ENCODE measurements around the gene PTGES2. TPM values are rescaled to one million over a fixed set of nuclear protein-coding genes. Genes with fewer than 3 reads are reported as not detected.

PTGES2 gene
- total RNA-seq, 2 donors from 2014 or later = 111 to 155 TPM

GRCh38 chr9:128155736-128156500, 28.4 kb upstream of the PTGES2 start:
- ATAC-seq = no peak
- intact Hi-C loops (cut with DNase I) = no loop called here
- peak; percentile 5 for DNase-seq

DNA sequence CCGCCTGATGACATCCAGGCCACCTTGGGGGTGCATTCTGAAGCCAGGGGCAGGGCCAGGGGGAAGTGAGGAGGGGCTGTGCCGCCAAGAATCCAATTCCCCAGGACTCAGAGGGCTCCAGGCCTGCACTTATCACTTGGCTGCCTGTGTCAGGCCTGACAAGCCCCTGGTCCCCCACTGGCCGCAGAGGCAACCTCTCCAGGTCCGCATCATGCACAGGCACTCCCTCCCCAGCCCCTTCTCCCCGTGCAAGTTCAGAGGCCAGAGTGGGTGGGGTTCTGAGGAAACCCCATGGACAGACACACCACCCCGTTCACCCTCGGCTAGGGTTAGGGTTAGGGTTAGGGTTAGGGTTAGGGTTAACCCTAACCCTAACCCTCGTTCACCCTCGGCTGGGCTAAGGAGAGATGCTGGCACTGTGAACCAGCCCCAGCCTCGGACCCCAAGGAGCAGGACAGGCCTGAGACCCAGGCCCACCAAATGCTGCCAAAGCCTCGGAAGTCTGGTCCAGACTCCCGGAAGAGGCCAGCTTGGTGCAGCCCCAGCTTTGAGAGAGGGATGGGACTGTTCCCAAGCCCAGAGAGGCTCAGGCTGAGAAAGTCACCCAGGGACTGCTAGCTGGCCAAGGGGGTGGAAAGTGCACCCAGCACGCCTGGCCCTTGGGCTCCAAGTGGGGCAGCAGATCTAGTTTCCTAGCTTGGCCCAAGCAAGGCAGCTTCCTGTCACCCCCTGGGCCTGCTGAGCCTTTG, 26.6 kb upstream of the PTGES2 start:
- intact Hi-C loops (cut with DNase I) = no loop called here
- peak; percentile 17 for DNase-seq
- no peak for ATAC-seq

DNA sequence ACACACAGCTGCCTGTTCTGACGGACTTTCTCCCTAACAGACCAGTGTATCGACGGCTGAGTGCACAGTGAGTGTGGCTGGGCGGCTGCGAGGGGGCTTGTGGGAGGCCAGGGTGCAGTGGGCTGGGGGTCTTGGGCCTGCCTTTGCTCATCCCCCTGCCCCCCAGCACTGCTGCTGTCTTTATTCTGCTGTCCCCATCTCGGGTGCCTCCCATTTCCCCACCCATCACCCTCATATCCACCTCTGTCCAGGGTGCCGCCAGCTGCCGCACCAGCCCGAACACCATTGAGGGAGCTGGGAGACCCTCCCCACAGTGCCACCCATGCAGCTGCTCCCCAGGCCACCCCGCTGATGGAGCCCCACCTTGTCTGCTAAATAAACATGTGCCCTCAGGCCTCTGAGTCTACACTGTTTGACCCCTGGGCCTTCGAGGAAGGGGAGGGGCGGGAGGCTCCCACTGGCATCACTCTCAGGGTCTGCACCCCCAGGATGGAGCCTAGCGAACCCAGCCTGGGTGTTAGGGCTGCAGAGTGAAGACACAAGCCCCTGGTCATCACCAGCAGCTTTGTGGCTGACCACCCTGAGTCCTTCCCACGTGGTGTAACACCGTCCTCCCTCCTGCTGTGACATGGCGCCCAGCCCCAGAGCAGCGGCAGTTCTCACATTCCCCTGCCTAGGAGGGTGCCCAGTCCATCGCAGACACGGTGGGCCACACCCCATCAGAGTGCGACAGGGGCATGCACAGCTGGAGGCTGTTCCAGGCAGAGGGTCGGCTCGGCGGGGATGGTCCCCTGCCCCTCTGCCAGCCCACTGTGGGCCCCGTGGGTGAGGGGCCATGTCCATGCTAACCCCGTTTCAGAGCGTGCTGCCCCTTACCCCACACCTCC, 25.8 kb upstream of the PTGES2 start:
- DNase-seq = peak; percentile 17
- no peak for ATAC-seq
- intact Hi-C loops (cut with DNase I) = no loop called here

DNA sequence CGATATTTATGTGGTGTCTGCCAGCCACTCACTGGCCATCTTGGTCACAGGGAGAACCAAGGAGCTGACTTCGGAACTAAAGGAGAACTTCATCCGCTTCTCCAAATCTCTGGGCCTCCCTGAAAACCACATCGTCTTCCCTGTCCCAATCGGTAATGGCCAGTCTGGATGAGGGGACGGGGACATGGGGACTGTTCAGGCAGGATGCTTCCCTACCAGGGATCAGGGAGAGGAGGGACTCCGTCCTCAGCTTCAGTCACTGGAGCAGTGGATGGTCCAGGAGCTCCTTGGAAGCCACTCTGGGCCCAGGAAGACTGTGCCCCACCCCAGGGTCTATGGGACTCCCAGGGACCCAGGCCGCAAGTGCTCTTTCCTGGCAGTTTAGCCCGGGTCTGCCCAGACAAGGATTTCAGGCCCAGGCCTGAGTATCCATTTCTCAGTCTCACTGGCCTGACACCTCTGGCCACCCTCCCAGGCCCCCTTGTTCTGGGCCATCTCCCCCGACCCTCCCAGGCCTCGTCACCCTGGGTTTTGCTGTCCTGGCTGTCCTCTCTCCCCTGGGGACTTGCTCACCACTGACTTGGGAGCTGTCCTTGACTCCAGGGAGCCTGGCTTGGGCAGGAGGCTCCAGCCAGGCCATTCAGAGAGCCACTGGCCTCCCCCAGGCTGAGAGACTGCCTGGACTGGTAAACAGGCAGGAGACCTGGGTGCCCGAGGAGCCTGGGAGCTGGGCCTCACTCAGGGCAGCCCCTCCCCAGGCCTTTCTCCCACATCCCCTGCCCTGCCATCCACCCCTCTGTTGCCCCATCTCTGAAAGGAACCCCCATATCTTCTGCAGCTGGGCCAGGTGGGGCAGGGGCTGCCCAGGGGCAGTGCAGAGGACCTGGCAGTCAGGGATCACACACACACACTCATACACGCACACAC, 24.9 kb upstream of the PTGES2 start:
- no peak for ATAC-seq
- intact Hi-C loops (cut with DNase I) = no loop called here
- peak; percentile 12 for DNase-seq

DNA sequence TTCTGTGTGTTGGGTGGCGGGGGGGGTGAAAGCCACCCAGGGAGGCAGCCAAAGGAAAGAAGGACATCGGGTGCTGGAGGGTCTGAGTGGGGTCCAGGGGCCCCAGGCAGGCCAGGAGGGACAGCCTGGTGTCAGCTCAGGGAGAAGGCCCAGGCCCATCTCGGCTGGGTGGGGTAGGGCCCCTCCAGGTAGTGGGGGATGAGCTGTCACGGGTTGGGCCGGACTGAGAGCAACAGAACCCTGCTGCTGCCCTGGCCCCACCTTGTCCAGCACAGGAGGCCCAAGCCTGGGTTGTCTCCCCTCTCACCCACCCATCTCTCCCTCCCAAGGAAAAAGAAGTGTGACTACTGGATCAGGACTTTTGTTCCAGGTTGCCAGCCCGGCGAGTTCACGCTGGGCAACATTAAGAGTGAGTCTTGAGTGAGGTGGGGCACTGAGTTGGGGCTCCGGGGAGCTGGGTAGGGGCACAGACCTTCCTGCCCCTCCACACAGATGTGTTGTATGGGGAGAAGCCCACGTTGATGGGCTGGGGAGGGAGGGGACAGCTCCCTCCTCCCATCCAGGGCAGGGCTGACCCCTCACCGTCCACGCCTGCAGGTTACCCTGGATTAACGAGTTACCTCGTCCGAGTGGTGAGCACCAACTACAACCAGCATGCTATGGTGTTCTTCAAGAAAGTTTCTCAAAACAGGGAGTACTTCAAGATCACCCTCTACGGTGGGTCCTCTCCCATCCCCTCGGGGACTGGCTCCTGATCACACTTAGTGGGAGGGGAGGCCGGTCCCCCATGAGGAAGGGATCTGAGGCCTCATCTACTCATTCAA, 24.0 kb upstream of the PTGES2 start:
- ATAC-seq = no peak
- intact Hi-C loops (cut with DNase I) = no loop called here
- DNase-seq = peak; percentile 16

DNA sequence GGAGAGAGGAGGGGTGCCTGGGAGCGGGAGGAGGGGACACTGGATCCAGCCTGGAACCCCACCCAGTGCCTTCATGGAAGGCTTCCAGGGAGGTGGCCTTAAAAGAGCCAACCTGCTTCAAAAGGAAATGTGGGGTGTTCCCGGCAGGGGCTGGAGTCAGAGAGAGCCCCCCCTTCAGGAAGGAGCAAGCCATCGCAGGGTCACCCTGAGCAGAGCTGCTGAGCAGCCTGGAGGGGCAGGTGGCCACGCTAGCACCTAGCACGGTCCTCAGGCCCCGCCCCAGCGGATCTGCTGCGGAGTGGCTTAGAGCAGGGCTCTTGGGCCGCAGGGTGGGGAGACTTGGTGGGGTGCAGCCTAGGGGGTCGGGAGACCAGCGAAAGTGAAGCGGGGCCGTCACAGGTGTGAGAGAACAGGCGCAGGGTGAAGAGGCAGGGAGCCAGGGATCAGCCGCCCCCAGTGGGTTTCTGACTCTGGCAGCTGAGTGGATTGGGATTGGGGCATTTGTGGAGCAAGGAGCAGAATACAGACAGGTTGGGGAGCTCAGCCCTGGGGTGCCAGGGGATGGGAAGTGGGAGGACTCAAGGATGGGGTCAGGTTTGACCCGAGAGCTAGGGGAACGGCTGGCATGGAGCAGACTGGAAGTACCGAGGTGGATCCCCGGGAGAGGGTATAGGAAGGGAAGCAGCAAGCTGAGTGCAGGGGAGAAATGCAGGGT, 23.2 kb upstream of the PTGES2 start:
- intact Hi-C loops (cut with DNase I) = no loop called here
- ATAC-seq (peak in 1 of 2 donors; percentile 4), DNase-seq (peak; percentile 20)

- intact Hi-C loops (cut with DNase I) = no loop called here
- peak; percentile 20 for DNase-seq
- ATAC-seq = no peak
These were observed 22.5 kb upstream of the PTGES2 start for GRCh38 chr9:128149951-128150593.

GRCh38 chr9:128149001-128149701, 21.6 kb upstream of the PTGES2 start, which contains the start of gene LCN2:
Gene LCN2 (plus strand): TSS chr9:128149453. CDS start chr9:128149526, 73 bp downstream.
- intact Hi-C loops (cut with DNase I) = no loop called here
- DNase-seq (peak; percentile 15), ATAC-seq (peak in 1 of 2 donors; percentile 27)

DNA sequence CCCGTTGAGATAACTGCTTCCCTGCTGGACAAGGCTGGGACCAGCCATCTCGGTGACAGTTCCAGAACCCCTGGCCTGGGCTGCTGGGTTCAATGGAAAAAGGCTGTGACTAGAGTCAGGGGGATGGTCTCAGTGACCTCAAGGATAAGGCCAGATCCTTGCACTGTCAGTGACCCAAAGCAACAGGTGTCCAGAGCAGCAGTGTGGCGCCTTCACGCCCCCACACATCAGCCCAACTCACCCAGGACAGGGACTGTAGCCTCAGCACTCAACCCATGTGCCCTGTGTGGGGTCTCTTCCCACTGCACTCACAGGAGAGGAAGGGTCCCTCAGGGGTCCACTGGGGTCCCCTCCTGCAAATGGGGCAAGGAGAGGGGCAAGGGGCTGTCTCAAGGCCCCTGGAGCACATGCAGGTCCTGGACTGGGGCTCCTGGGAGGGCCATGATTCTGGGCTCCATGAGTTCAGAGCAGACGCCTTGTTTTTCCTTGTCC, 21.0 kb upstream of the PTGES2 start:
- intact Hi-C loops (cut with DNase I) = no loop called here
- DNase-seq = peak; percentile 15
- no peak for ATAC-seq

DNA sequence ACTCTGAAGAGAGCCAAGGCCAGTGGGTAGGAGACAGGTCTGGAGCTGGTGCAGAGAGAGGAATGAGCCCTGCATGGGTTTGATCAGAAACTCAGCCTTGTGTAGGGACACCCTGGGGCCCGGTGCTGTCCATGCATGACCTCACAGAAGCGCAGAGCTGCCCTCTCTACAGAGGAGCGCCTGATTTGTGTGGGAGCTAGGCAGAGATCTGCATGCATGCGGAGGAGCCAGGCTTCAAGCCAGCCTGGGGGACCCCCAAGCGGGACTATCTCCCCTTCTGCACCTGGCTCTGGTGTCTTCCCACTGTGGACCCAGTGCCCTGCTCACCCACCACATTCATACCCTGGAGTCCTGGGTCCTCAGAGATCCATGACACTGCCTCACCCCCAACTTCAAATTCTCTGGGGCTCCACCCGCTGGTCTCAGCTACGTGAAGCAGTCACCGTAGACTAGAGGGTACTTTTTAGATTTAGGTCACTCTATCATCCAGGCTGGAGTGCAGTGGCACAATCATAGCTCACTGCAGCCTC, 19.1 kb upstream of the PTGES2 start:
- intact Hi-C loops (cut with DNase I) = no loop called here
- DNase-seq (no peak), ATAC-seq (no peak)

DNA sequence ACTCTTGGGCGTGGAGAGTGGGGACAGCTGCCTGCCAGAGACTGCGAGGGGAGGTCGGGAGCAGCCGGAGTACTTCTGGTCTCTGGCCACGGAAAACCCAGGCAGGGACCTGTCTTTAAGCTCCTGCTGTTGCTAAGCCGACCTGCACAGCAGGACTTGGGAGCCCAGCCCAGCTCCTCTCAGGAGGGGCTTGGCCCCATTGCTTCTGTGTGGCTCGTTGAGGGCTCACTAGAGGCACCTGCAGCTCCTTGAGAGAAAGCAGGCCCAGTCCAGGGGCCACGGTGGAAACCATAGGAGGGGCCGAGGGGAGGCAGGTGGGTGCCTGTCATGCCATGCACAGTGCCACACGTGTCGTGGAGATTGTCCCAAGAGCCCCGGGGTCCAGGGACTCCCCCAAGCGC, 18.4 kb upstream of the PTGES2 start:
- no peak for DNase-seq
- intact Hi-C loops (cut with DNase I) = no loop called here
- no peak for ATAC-seq

DNA sequence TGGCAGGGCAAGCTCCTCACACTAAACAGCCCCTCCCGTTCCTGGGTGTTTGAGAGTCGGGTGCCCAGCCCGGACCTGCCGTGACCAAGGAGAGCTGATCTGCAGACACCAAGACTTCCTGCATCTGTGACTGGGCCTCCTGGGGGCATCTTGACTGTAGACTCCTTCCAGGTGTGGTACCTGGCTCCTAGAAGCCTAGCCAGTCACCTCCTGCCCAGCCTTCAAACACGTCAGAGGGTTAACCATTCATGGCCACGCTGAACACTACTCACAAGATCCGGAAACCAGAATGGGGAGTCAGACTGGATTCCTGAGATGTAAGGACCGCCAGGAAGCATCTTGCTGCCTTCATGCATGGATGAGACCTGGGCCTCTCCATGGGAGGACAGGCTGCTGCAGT, 18.0 kb upstream of the PTGES2 start:
- intact Hi-C loops (cut with DNase I) = no loop called here
- DNase-seq (no peak), ATAC-seq (no peak)

DNA sequence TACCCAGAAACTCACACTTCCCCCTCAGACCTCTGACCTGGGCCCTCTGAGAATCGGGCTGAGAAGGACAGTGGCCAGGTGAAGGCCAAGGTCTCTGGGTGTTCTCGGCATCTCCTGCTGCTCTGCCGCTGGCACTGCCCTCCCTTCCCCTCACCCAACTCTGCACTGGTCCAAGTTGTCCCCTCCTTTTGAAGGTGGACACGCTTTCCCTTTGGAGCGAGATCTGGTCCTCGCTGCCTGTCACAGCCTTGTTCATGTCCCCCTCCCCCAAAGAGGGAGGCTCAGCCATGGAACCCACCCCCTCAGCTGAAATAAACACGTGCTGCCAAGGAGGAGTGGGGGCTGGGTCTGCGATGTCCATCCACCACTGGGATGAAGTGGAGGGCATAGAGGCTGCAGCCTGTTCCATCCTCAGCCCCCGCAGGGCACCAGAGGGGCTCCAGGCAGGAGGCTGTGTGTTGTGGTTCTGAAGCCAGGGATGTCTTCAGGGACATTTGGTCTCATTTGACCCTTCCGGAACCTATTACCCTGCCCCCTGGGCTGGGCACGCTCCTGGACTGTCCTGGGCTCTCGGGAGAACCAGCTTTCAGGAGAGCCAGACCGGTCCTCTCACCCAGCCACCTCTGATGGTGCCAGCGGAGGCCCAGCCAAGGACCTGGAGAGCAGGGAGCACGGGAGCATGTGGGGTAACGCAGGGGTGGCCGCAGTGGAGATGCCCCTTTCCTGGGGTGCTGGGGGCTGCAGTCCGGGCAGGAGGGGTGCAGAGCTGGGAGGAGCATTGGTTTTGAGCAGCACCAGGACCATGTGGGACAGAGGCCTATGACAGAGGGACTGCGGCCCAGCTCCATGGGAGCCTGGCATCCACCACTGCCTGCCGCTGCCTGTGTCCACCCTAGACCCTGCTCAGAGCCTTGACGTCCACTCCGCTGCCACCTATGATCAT, 17.0 kb upstream of the PTGES2 start:
- intact Hi-C loops (cut with DNase I) = no loop called here

DNA sequence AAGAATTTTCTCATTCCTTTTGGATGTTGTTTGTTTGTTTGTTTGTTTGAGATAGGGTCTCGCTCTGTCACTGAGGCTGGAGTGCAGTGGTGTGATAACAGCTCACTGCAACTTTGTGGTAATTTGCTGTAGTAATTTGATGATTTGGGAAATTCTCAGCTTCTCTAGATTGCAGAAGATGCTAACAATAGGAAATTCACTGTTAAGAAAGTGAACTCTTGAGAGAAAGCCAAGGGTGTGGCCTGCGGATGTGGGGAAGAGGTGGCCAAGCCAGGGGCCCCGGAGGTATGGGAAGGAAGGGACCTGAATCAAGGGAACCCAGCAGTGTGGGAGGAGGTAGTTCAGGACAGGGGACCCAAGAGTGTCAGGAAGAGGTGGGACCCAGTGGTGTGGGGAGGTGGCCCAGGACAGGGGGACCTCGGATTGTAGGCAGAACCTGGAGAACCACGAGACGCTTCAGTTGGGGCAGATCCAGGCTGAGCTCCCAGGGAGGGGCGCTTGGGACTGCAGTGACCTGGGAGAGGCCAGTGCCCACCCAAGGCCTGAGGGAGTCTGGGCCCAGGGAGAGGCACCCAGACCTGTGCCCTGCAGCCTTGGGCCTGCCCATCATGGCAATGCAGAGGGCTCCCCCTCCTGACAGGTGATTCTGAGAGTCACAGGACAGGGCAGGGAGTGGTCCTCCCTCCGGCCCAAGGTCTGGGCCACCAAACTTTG, 16.2 kb upstream of the PTGES2 start:
- peak; percentile 12 for DNase-seq
- ATAC-seq = no peak
- intact Hi-C loops (cut with DNase I) = no loop called here

More for the DNA sequence above, 17.0 kb upstream of the PTGES2 start:
- no peak for ATAC-seq
- peak; percentile 8 for DNase-seq
